HEK293T (cell line): ENCODE data around the gene ACKR2.

Source experiments
- CTCF ChIA-PET: fragments of 350-600 bp; formaldehyde crosslinking; extraction: SDS; loops from one replicate; lab custom pipeline; 2021; ENCODE audit warnings: antibody characterized with exemption, inconsistent platforms; lab: Yijun Ruan, JAX
- POLR2A ChIA-PET: fragments of 350-600 bp; formaldehyde crosslinking; extraction: SDS; loops from one replicate; lab custom pipeline; 2020; ENCODE audit warnings: antibody characterized with exemption, inconsistent platforms; lab: Yijun Ruan, JAX
- DNase-seq: peaks from one replicate; pipeline ENCODE4 v3.0.0; 2012; ENCODE audit warnings: mixed read lengths; ENCODE audit errors: extremely low spot score
- ARNT ChIP-seq: fragments of 450-650 bp; IDR thresholded peaks from 2 replicates; pipeline ENCODE4 v1.6.1; 2017; ENCODE audit warnings: mild to moderate bottlenecking
- BHLHE40 ChIP-seq: fragments of 450-650 bp; IDR thresholded peaks from 2 replicates; pipeline ENCODE4 v1.6.1; 2016; ENCODE audit warnings: mild to moderate bottlenecking, moderate library complexity, borderline replicate concordance
- CTBP1 ChIP-seq: fragments of 450-650 bp; IDR thresholded peaks from 2 replicates; pipeline ENCODE4 v1.6.1; 2016; ENCODE audit warnings: borderline replicate concordance
- ELF4 ChIP-seq: fragments of 450-650 bp; IDR thresholded peaks from 2 replicates; pipeline ENCODE4 v1.6.1; 2017; ENCODE audit warnings: antibody characterized with exemption
- FOXA1 ChIP-seq: fragments of 450-650 bp; IDR thresholded peaks from 2 replicates; pipeline ENCODE4 v1.6.1; 2016; ENCODE audit warnings: mild to moderate bottlenecking
- FOXK2 ChIP-seq: fragments of 450-650 bp; IDR thresholded peaks from 2 replicates; pipeline ENCODE4 v1.6.1; 2016; ENCODE audit warnings: mild to moderate bottlenecking
- FOXM1 ChIP-seq: fragments of 450-650 bp; IDR thresholded peaks from 2 replicates; pipeline ENCODE4 v1.6.1; 2017; ENCODE audit warnings: mild to moderate bottlenecking, borderline replicate concordance
- HDGF ChIP-seq: fragments of 450-650 bp; IDR thresholded peaks from 2 replicates; pipeline ENCODE4 v1.6.1; 2017; ENCODE audit warnings: antibody characterized with exemption, borderline replicate concordance
- L3MBTL2 ChIP-seq: fragments of 450-650 bp; conservative IDR thresholded peaks from 2 replicates; pipeline ENCODE4 v1.6.1; 2016; ENCODE audit warnings: mild to moderate bottlenecking
- LEF1 ChIP-seq: fragments of 450-650 bp; IDR thresholded peaks from 2 replicates; pipeline ENCODE4 v1.6.1; 2017; ENCODE audit warnings: mild to moderate bottlenecking, borderline replicate concordance
- NFRKB ChIP-seq: fragments of 450-650 bp; IDR thresholded peaks from 2 replicates; pipeline ENCODE4 v1.6.1; 2016; ENCODE audit warnings: mild to moderate bottlenecking, moderate library complexity
- SP1 ChIP-seq: fragments of 450-650 bp; IDR thresholded peaks from 2 replicates; pipeline ENCODE4 v1.6.1; 2017
- SUZ12 ChIP-seq: fragments of 450-650 bp; IDR thresholded peaks from 2 replicates; pipeline ENCODE4 v1.6.1; 2016; ENCODE audit warnings: mild to moderate bottlenecking
- TARDBP ChIP-seq: fragments of 450-650 bp; IDR thresholded peaks from 2 replicates; pipeline ENCODE4 v1.6.1; 2016
- ZNF384 ChIP-seq: fragments of 450-650 bp; IDR thresholded peaks from 2 replicates; pipeline ENCODE4 v1.6.1; 2016
- TF ChIP-seq, protein P1 (sequence below): fragments of 450-650 bp; IDR thresholded peaks from 2 replicates; pipeline ENCODE4 v1.6.1; 2016

The ACKR2 gene

DNA sequence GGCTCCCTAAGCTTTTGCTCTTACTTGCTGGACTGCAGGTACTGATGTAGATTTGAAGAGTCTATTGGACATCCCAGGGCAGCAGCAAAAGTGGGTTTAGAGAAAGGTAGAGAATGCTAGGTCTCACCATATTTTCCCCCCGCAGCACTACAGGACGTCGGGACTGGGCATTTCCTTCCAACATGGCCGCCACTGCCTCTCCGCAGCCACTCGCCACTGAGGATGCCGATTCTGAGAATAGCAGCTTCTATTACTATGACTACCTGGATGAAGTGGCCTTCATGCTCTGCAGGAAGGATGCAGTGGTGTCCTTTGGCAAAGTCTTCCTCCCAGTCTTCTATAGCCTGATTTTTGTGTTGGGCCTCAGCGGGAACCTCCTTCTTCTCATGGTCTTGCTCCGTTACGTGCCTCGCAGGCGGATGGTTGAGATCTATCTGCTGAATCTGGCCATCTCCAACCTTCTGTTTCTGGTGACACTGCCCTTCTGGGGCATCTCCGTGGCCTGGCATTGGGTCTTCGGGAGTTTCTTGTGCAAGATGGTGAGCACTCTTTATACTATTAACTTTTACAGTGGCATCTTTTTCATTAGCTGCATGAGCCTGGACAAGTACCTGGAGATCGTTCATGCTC lies 55.2 kb downstream of the ACKR2 start:
- ChIA-PET POLR2A (no interaction called here), CTCF (no interaction called here)
- DNase-seq = no peak
- TF ChIP-seq NFRKB = no peak
- no peak for TF ChIP-seq SUZ12
- no peak for TF ChIP-seq FOXM1
- no peak for TF ChIP-seq ELF4
- no peak for TF ChIP-seq L3MBTL2
- no peak for TF ChIP-seq LEF1

DNA sequence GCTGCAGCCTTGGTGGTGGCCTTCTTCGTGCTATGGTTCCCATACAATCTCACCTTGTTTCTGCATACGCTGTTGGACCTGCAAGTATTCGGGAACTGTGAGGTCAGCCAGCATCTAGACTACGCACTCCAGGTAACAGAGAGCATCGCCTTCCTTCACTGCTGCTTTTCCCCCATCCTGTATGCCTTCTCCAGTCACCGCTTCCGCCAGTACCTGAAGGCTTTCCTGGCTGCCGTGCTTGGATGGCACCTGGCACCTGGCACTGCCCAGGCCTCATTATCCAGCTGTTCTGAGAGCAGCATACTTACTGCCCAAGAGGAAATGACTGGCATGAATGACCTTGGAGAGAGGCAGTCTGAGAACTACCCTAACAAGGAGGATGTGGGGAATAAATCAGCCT lies 56.0 kb downstream of the ACKR2 start:
- ChIA-PET CTCF (no interaction called here), POLR2A (no interaction called here)
- DNase-seq = no peak
- TF ChIP-seq LEF1 = no peak
- TF ChIP-seq FOXK2 = no peak
- no peak for TF ChIP-seq BHLHE40
- TF ChIP-seq ZNF384 = no peak
- no peak for TF ChIP-seq FOXA1

DNA sequence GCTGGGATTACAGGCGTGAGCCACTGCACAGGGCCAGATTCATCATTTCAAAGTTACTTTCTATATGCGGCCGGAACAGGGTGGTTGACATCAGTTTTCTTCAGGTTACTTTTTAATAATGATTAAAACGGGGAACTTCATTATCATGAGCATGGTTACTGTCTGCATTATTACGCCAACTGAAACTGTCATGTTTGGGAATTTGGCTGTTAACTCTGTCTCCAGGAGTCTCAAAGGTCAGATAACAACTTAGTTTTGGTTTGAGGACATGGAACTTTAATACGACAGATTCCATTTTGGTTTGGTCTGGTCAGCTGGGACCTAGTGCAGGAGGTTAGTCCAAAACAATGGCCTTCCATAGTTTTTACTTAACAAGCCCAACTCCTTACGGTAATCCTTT lies 57.9 kb downstream of the ACKR2 start:
- no peak for DNase-seq
- ChIA-PET CTCF (no interaction called here), POLR2A (no interaction called here)
- no peak for TF ChIP-seq TARDBP
- no peak for TF ChIP-seq CTBP1
- TF ChIP-seq ARNT = no peak
- no peak for TF ChIP-seq LEF1
- no peak for TF ChIP-seq HDGF
- no peak for TF ChIP-seq BHLHE40
- TF ChIP-seq ELF4 = no peak

- TF ChIP-seq FOXA1 = no peak
- TF ChIP-seq ARNT = no peak
- no peak for DNase-seq
- CTCF ChIA-PET = no interaction called here
- POLR2A ChIA-PET = no interaction called here
Measured at GRCh38 chr3:42868841-42869240, 59.6 kb downstream of the ACKR2 start.

GRCh38 chr3:42871592-42872196 lies 62.4 kb downstream of the ACKR2 start:
- CTCF ChIA-PET = no interaction called here
- no peak for DNase-seq

GRCh38 chr3:42872718-42873117 lies 63.5 kb downstream of the ACKR2 start:
- ChIA-PET POLR2A (no interaction called here), CTCF (no interaction called here)
- no peak for DNase-seq
- TF ChIP-seq BHLHE40 = no peak
- TF ChIP-seq, protein P1, sequence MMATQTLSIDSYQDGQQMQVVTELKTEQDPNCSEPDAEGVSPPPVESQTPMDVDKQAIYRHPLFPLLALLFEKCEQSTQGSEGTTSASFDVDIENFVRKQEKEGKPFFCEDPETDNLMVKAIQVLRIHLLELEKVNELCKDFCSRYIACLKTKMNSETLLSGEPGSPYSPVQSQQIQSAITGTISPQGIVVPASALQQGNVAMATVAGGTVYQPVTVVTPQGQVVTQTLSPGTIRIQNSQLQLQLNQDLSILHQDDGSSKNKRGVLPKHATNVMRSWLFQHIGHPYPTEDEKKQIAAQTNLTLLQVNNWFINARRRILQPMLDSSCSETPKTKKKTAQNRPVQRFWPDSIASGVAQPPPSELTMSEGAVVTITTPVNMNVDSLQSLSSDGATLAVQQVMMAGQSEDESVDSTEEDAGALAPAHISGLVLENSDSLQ = no peak
- TF ChIP-seq NFRKB = no peak
- no peak for TF ChIP-seq ZNF384
- no peak for TF ChIP-seq CTBP1
- no peak for TF ChIP-seq SUZ12
- TF ChIP-seq LEF1 = no peak
- TF ChIP-seq ARNT = no peak
- TF ChIP-seq ELF4 = no peak
- no peak for TF ChIP-seq FOXK2
- no peak for TF ChIP-seq SP1

More at GRCh38 chr3:42871592-42872196, 62.4 kb downstream of the ACKR2 start:
- no peak for TF ChIP-seq FOXM1
- POLR2A ChIA-PET = no interaction called here

GRCh38 chr3:42873221-42873982 lies 64.2 kb downstream of the ACKR2 start:
- CTCF ChIA-PET = no interaction called here
- TF ChIP-seq BHLHE40 = no peak
- no peak for TF ChIP-seq FOXM1
- TF ChIP-seq FOXA1 = no peak
- no peak for TF ChIP-seq NFRKB
- no peak for TF ChIP-seq FOXK2
- no peak for TF ChIP-seq HDGF
- TF ChIP-seq TARDBP = no peak
- TF ChIP-seq CTBP1 = no peak
- TF ChIP-seq ELF4 = no peak
- DNase-seq = no peak

GRCh38 chr3:42874749-42875148 lies 65.5 kb downstream of the ACKR2 start:
- ChIA-PET POLR2A (no interaction called here), CTCF (no interaction called here)
- no peak for TF ChIP-seq FOXM1
- TF ChIP-seq, protein P1 = no peak
- TF ChIP-seq HDGF = no peak
- no peak for TF ChIP-seq ELF4
- TF ChIP-seq NFRKB = no peak
- no peak for DNase-seq

More at GRCh38 chr3:42873221-42873982, 64.2 kb downstream of the ACKR2 start:
- POLR2A ChIA-PET = no interaction called here
